Measurements from ENCODE around the gene MINDY4B.

The MINDY4B gene

GRCh38 chr3:150905339-150905738, at the start of gene MINDY4B:
Gene MINDY4B, minus strand, starts transcription at chr3:150905439. Its CDS starts 0 bp downstream, at chr3:150905439.
- TF ChIP-seq CTCF (IDR thresholded peaks at IDR 0.05; ENCODE audit: low read depth, low read length, missing control alignments): no peak
- in situ Hi-C loops (cut with HindIII; ENCODE audit: low sequenced_read_pairs): no loop called here
- no peak within 1 kb of the TSS for H3K4me3 ChIP-seq (ENCODE audit: low read depth, low read length)
- no peak for DNase-seq (ENCODE audit: low read depth)

GRCh38 chr3:150951923-150952322, 46.7 kb upstream of the MINDY4B start:
- no peak for TF ChIP-seq CTCF (IDR thresholded peaks at IDR 0.05; ENCODE audit: low read depth, low read length, missing control alignments)
- in situ Hi-C loops (cut with HindIII; ENCODE audit: low sequenced_read_pairs): no loop called here
- H3K4me3 ChIP-seq (ENCODE audit: low read depth, low read length): no peak overlapping the region
- DNase-seq (ENCODE audit: low read depth): no peak

- in situ Hi-C loops (cut with HindIII; ENCODE audit: low sequenced_read_pairs): no loop called here
- no peak for TF ChIP-seq CTCF (IDR thresholded peaks at IDR 0.05; ENCODE audit: low read depth, low read length, missing control alignments)
- peak; percentile 86 for DNase-seq (ENCODE audit: low read depth)
- no peak overlapping the region for H3K4me3 ChIP-seq (ENCODE audit: low read depth, low read length)
Observed at GRCh38 chr3:150945226-150946032, 40.2 kb upstream of the MINDY4B start.

- no peak for DNase-seq (ENCODE audit: low read depth)
- TF ChIP-seq CTCF (IDR thresholded peaks at IDR 0.05; ENCODE audit: low read depth, low read length, missing control alignments): no peak
- in situ Hi-C loops (cut with HindIII; ENCODE audit: low sequenced_read_pairs): no loop called here
- no peak overlapping the region for H3K4me3 ChIP-seq (ENCODE audit: low read depth, low read length)
Observed at GRCh38 chr3:150942221-150942620, 37.0 kb upstream of the MINDY4B start.

GRCh38 chr3:150936693-150937092, 31.5 kb upstream of the MINDY4B start:
- no peak overlapping the region for H3K4me3 ChIP-seq (ENCODE audit: low read depth, low read length)
- no peak for TF ChIP-seq CTCF (IDR thresholded peaks at IDR 0.05; ENCODE audit: low read depth, low read length, missing control alignments)
- in situ Hi-C loops (cut with HindIII; ENCODE audit: low sequenced_read_pairs): no loop called here
- no peak for DNase-seq (ENCODE audit: low read depth)

GRCh38 chr3:150933473-150933995, 28.3 kb upstream of the MINDY4B start:
- H3K4me3 ChIP-seq (ENCODE audit: low read depth, low read length): no peak overlapping the region
- no peak for TF ChIP-seq CTCF (IDR thresholded peaks at IDR 0.05; ENCODE audit: low read depth, low read length, missing control alignments)
- no peak for DNase-seq (ENCODE audit: low read depth)
- in situ Hi-C loops (cut with HindIII; ENCODE audit: low sequenced_read_pairs): no loop called here
